Activated naive CD8-positive, alpha-beta T cell treated with anti-CD3 and anti-CD28 coated beads for 36 hours (primary cell): ENCODE measurements around the gene FICD. TPM values are rescaled to one million over a fixed set of nuclear protein-coding genes. Genes with fewer than 3 reads are reported as not detected.
A peak's percentile ranks its signal among the peaks of the same experiment; 100 is the strongest.

Experiments used
- DNase-seq: peaks from one replicate; pipeline ENCODE4 v3.0.0; 2021
- H3K27ac Mint-ChIP-seq: one replicate; pipeline ENCODE4 v1.8.0; 2022; ENCODE audit warnings: mild to moderate bottlenecking, moderate library complexity, mixed read lengths
- H3K27me3 Mint-ChIP-seq: one replicate; pipeline ENCODE4 v1.8.0; 2022; ENCODE audit warnings: mild to moderate bottlenecking, mixed read lengths
- H3K36me3 Mint-ChIP-seq: one replicate; pipeline ENCODE4 v1.8.0; 2021; ENCODE audit warnings: mild to moderate bottlenecking, mixed read lengths
- H3K4me1 Mint-ChIP-seq: one replicate; pipeline ENCODE4 v1.8.0; 2021; ENCODE audit warnings: mixed read lengths
- H3K4me3 Mint-ChIP-seq: one replicate; pipeline ENCODE4 v1.8.0; 2022; ENCODE audit warnings: mild to moderate bottlenecking, moderate library complexity, mixed read lengths
- H3K9me3 Mint-ChIP-seq: one replicate; pipeline ENCODE4 v1.8.0; 2022; ENCODE audit warnings: mixed read lengths
- total RNA-seq, 2 experiments: library from RNA; stranded (reverse); gene quantifications; one replicate each; pipeline ENCODE4 v1.2.3, GENCODE V29; 2021

The FICD gene
- total RNA-seq, 2 experiments from 2014 or later, result 4.2 to 4.3 TPM

DNA sequence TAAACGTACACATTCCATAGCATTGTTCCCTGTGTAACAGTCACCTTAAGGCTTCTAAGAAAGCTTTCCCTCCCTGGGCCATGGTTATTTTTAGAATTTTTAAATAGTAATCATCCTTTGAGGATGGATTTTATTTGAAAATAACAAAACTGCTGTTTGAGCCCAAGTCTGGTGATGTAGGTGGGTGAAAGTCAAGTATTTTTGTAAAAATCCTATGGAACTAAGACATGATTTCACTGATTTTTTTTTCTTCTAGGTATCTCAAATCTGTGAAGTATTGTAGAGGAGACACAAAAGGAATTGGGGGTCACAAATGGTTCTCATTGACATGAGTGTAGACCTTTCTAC lies 48.7 kb downstream of the FICD start:
- Mint-ChIP-seq H3K36me3 (peaks cover 43% of the 10 kb centered on the region), H3K9me3 (no peaks in the 10 kb centered on the region)
- DNase-seq, result no peak

DNA sequence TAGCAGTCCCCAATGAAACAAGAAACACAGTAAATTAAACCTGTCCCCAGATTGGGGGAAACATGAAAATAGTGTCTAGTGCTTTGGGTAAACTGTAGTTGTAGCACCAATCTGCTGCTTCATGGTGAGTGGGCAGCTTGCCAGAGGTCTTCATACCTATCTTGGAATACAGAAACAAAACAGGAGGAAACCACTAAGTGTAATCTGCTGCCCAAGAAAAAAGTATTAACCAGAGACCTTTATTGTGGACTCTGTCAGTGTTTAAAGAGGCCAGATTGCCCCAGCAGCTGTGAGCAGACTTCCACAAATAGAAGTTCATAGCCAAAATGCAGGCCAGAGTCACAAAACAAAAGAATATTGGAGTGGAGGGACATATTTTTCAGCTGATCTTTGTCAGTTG lies 49.6 kb downstream of the FICD start:
- H3K27ac Mint-ChIP-seq, result peak overlapping the region; percentile 54
- no peak overlapping the region for H3K4me3 Mint-ChIP-seq
- H3K36me3 Mint-ChIP-seq, result peaks cover 44% of the 10 kb centered on the region
- H3K27me3 Mint-ChIP-seq, result no peaks in the 10 kb centered on the region
- peaks cover 58% of the 10 kb centered on the region for H3K4me1 Mint-ChIP-seq
- DNase-seq, result no peak
- H3K9me3 Mint-ChIP-seq, result no peaks in the 10 kb centered on the region

More for the DNA sequence above, 48.7 kb downstream of the FICD start:
- Mint-ChIP-seq H3K4me3 (peak overlapping the region; percentile 100), H3K27ac (peak overlapping the region; percentile 88), H3K4me1 (peaks cover 56% of the 10 kb centered on the region), H3K27me3 (no peaks in the 10 kb centered on the region)

DNA sequence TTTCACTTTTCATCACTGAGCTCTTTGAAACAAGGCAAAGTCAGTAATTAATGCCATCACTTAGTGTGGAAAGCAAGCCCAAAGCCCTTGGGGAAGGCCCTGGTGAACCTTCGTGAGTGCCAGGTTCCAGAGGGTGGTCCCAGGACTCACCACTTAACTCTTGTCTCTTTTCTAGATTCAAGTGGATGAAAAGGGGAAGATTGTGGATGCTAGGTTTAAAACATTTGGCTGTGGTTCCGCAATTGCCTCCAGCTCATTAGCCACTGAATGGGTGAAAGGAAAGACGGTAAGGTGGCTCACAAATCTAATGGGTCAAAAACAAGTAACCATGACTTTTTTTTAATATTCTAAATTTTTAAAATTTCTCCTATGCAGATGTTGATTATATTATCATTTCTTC lies 50.1 kb downstream of the FICD start:
- Mint-ChIP-seq H3K27ac (no peak overlapping the region), H3K27me3 (no peaks in the 10 kb centered on the region), H3K4me1 (peaks cover 58% of the 10 kb centered on the region), H3K36me3 (peaks cover 40% of the 10 kb centered on the region), H3K9me3 (no peaks in the 10 kb centered on the region), H3K4me3 (no peak overlapping the region)
- DNase-seq, result no peak

DNA sequence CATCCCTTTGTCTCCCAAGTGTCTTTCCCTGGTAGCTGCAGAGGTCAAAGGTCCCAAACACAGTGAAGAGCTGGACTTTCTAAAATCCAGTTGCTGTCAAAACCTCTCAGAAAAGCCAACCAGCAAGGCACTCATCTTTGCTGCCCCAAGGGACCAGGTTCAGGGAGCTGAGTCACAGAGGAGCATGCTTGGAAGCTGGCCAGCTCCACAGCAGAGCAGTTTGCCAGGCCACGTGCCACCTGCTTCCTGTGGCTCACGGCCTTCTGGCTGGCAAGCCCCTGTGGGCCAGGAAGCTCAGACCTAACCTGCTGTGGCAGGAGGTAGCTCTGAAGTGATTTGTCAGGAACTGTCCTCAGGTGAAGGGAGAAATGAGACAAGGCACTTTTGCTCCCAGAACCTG lies 50.9 kb downstream of the FICD start:
- Mint-ChIP-seq H3K27me3 (no peaks in the 10 kb centered on the region), H3K9me3 (no peaks in the 10 kb centered on the region), H3K4me3 (no peak overlapping the region), H3K4me1 (peaks cover 66% of the 10 kb centered on the region), H3K27ac (peak overlapping the region; percentile 75), H3K36me3 (peaks cover 41% of the 10 kb centered on the region)
- peak; percentile 62 for DNase-seq

DNA sequence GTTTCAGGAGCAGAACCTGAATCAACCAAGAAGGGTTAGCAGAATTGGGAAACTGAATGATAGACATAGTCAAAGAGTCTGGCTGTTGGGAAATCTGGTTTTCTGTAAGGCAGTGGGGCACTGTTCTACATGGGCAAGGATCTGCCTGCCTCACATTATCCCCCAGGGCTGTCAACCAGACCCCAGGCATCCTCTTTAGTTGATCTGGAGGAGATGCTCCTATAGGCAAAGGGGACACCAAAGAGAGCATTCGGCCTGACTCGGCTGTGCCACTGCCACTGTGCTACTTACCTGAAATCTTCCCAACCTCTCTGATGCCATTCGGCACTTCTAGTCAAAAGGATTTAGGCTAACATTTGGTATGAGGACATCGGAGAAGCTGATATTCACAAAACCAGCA lies 51.4 kb downstream of the FICD start:
- peaks cover 68% of the 10 kb centered on the region for H3K4me1 Mint-ChIP-seq
- H3K9me3 Mint-ChIP-seq, result no peaks in the 10 kb centered on the region
- peaks cover 41% of the 10 kb centered on the region for H3K36me3 Mint-ChIP-seq
- DNase-seq, result no peak
- H3K27me3 Mint-ChIP-seq, result no peaks in the 10 kb centered on the region
- H3K4me3 Mint-ChIP-seq, result no peak overlapping the region
- H3K27ac Mint-ChIP-seq, result peak overlapping the region; percentile 75

DNA sequence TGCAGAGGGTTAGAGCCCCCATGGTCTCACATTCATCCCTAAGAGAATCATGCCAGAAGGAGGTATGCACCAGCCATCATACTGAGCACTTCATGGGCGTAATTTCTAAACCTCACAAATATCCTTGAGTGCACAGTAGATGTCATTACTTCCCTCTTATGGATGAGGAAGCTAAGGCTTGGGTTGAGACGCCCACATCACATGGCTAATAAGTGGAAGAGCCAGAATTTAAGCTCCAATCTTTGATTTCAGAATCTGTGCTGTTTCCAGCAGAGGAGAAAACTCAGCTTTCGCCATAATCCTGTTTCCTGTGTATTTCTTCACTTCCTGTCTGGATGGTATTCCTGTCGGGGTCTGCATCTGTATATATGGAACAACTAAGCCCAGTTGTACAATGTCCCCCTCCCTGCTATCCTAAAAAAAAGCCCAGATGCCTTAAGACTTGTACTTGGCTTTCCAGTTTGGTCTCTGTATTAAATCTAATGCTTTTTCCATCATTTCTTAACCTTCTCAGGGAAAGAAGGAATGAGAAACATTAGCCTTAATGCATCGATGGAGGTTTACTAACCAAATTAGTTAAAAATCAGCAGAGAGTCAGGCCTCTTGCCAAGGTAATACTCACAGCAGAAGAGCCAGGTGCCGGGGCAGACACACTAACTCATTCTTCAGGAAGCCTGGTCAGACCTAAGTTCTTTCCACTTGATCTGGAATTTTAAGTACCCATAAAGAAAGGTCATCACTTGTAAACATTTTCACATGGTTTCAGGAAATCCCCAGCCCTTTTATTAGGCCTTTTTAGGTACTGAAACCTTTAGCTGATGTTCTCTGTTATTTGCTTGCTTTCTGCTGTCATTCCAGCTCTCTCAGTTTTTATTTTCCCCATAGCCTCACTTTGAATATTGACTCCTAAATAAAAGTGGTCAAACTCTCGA lies 52.6 kb downstream of the FICD start:
- Mint-ChIP-seq H3K27me3 (no peaks in the 10 kb centered on the region), H3K9me3 (no peaks in the 10 kb centered on the region), H3K4me1 (peaks cover 80% of the 10 kb centered on the region), H3K27ac (peak overlapping the region; percentile 96), H3K36me3 (peaks cover 41% of the 10 kb centered on the region), H3K4me3 (peak overlapping the region; percentile 72)
- DNase-seq, result no peak

DNA sequence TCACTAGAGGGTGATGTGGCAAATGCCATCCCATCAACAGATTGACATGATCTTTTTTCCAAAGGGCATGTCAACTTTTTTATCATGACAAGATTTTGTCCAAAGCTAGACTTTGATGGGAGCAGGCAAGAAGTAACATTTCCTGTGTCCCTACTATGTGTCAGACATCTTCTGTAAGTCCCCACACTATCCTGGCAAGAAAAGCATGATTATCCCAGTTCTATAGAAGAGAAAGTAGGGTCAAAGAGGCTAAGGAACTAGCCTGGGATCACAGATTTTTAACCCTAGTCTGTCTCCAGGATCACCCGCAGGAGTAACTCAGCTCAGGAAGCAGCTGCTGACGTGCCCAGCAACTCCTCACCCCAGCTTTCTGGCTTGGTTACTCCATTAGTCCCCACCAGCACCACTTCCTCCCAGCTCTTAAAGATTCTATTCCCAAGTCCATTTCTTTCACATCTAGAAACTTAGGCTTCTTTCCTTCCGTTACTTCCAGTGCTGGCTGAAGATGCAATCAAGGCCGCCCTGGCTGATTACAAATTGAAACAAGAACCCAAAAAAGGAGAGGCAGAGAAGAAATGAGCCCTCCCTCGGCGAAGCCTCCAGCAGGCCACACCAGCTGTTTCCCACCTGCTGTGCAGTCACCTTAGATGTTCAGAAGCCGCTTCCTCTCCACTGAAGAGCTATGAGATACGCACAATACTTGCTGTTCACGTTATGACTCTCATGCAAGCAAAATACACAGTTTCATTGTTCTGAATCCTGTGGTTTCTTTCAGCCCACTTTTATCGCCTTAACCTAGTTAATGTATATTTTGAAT lies 53.5 kb downstream of the FICD start:
- H3K36me3 Mint-ChIP-seq, result peaks cover 41% of the 10 kb centered on the region

More for the DNA sequence above, 53.5 kb downstream of the FICD start:
- Mint-ChIP-seq H3K27ac (peak overlapping the region; percentile 96), H3K27me3 (no peaks in the 10 kb centered on the region), H3K4me3 (peak overlapping the region; percentile 72), H3K9me3 (no peaks in the 10 kb centered on the region), H3K4me1 (peaks cover 83% of the 10 kb centered on the region)
- peak; percentile 79 for DNase-seq

Other genes with a start within 250 kb of the FICD start
- not detected for gene CMKLR1, start 176.0 kb upstream of the FICD start, total RNA-seq
- 10 to 100 TPM; 78.7 to 80.9 TPM for gene SART3, start 45.9 kb downstream of the FICD start, total RNA-seq
- 10 to 100 TPM; 69.5 TPM for gene ISCU, start 47.3 kb downstream of the FICD start, total RNA-seq
- under 1 TPM in 1 of 2 experiments, not detected in 1; 0.12 TPM for gene TMEM119, start 82.8 kb downstream of the FICD start, total RNA-seq
- 10 to 100 TPM; 22.2 to 23.0 TPM for gene SELPLG, start 118.6 kb downstream of the FICD start, total RNA-seq
- 10 to 100 TPM; 87.4 to 90.6 TPM for gene CORO1C, start 216.2 kb downstream of the FICD start, total RNA-seq